ENCODE results near the gene NUDT1.
A peak's percentile ranks its signal among the peaks of the same experiment; 100 is the strongest.

Gene NUDT1

DNA sequence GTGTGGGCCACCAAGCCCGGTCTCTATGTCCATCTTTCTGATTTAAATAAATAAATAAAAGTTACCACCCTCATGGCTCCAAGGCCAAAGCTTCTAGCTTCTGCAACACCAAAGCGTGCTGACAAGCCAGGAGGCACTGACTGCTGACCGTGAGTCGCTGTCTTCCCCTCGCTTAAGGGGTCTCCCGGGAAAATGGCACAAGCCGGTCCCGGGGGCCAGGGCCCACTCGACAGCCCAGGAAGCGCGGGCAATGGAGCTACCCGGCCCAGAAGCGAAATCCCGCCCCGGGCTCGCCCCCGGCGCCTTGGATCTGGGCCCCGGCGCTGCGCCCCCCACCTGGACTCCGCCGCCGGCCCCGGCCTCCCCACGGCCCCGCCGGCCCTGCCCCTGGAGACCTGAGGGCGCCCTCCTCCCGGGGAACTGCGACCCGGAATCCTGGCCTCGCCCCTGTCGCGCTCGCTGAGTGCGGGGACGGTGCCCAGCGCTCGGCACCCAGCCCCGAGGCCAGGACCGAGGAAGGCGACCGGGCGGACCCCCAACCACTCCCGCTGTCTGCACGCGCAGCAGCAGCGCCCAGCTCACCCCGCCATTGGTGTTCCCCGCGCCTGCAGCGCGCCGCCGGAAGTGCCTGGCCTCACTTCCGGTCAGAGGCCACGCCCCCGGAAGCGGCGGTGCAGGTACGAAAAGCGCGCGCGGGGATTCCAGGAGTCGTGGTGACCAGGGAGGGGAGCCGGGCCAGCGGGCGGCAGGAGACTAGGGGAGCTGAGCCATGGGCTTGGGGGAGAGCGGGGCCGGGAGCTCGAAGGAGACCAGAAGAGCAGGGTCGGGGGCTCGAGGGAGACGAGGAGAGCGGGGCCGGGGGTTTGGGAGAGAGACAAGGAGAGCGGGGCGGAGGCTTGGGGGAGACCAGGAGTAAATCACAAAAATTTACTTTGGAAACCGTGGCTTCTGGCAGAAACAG lies at the start of gene NUDT1, which contains the start of gene MRM2:
Gene NUDT1, plus strand, starts transcription at position 647 of the 961 bp plus-strand sequence. CDS start 2,349 bp downstream, outside the sequence.
Gene MRM2, minus strand, starts transcription at position 626 of the 961 bp plus-strand sequence. Its CDS starts 36 bp downstream, at position 590.
- peak; percentile 69 for DNase-seq (ENCODE audit: low read depth)

DNA sequence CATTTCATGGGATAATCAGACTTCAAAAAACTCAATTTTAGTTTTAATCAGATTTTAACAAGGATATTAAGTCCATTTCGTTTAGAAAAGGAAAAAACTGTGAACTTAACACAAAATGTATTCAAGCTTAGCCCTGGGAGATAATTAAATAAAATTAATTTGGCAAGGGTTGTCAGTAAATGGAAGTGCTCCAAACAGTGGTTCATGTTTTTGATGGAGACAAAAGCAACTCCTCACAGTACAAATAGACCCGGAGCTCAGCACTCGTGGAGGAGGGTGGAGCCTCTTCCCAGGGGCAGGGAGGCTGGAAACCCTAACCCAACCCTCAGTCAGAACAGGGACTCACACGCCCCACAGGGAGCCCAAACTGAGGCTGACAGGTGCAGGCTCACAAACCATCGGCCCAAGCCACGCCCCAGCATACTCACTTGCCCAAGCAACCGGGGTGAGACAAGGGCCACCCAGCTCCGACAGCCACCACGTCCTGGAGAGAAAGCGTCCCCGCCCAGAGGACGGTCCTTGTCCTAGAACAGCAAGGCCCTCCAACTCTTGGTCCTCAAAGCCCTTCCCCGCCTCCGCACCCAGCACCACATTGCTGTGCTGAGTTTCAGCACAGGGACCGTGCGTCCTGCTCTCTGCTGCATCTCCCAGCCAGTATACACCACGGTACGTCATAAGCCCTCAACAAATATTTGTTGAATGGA lies 49.0 kb upstream of the NUDT1 start:
- DNase-seq (ENCODE audit: low read depth) = no peak

DNA sequence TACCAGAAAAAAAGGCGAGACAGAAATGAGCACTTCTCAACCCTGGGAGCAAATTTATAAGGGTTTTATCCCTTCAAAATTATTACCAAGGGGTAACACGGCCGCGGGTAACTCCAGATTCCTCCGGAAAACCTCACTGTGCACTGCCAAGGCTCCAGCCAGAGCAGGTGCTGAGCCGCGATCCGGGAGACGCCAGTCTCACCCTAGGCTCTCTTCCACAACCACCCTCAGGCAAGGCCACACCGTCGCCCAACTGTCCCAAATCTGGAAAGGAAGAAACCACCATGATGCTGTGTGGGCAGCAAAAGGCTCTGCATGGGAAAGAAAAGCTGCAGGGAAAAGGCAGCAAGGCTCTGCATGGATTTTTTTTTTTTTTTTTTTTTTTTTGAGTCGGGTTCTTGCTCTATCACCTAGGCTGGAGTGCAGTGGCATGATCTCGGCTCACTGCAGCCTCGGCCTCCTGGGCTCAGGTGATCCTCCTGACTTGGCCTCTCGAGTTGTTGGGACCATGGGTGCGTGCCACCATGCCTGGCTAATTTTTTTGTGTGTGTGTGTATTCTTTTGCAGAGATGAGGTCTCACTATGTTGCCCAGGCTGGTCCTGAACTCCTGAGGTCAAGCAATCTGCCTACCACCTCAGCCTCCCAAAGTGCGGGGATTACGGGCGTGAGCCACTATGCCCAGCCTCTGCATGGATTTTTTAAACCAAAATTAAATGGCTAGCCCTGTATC lies 48.3 kb upstream of the NUDT1 start:
- DNase-seq (ENCODE audit: low read depth) = no peak

DNA sequence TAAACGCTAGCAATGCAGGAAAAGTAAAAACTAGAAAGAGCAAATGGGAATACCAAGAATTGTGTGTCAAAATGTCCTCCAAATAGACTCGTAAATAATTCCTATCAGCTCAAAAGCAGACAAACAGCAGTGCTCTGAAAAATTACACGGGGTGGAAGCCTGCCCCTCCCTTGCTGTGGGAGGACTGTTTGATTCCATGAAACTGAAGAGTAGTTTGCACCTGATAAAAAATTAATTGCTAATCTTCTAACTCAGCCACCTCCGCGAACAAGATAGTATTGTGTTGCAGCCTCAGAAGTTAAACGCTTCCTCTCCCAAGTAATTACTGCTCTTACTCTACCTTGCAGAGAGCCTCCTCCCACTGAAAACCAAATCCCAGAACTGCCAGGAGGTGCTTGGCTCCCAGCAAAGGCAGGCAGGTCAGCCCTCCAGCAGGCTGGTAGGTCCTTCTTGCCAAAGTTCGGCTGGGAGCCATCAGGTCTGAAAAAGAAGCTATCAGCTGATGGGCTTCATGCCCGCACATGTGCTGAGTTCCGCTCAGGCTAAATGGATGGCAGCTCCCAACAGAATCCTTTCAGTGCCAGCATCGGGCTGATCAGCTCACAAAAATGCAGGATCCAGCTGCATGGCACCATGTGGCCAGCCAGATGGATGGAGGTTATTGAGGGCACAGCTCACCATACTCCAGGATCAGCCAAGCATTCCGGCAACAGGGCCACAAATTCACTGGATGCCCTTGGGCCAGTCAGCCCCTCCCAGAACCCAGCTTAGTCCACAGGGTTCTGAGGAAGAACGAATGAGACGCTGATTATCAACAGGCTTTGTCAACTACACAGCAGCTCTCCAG lies 46.4 kb upstream of the NUDT1 start:
- DNase-seq (ENCODE audit: low read depth) = no peak

DNA sequence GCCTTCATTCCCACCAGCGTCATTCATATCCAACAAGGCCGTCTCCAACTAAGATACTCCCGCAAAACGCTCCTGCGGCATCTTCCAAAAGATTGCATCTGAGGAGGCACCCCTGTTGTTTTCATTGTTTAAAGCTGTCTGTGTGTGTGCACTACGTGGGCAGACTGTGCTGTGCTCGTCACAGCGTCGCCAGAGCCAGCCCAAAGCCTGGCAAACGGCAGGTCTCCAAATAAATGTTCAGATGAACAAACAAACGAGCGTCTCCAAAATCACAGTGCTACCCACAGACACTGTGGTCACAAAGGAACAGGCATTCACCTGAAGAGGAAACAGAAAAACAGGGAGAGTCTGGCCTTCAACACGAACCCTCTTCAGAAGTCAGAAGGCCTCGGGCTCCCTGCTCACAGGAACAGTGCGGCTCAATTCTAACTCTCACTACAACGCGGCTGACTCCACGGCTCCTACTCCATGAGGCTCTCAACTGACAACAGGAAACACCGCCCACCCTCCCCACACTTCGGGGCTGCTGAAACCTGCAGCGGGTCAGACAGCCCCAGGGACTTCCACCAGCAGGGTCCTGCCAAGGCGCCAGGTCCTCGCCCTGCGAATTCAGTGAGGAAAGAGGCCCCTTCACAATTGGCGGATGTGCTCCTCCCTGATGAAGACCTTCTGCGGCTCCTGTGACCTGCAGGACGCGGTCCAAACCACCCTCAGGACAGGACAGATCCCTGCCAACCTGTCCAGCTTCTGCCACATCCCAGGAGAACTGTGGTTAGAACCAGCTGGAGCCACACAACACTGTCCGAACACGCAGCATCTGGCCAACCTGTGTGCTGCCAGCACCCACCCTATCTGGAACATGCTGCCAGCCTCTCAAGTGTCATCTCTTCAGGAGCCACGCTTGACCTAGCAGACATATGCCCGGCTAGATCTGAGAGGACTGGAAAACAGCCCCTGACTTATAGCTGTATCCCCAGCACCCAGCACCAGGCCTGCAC lies 45.3 kb upstream of the NUDT1 start:
- no peak for DNase-seq (ENCODE audit: low read depth)

DNA sequence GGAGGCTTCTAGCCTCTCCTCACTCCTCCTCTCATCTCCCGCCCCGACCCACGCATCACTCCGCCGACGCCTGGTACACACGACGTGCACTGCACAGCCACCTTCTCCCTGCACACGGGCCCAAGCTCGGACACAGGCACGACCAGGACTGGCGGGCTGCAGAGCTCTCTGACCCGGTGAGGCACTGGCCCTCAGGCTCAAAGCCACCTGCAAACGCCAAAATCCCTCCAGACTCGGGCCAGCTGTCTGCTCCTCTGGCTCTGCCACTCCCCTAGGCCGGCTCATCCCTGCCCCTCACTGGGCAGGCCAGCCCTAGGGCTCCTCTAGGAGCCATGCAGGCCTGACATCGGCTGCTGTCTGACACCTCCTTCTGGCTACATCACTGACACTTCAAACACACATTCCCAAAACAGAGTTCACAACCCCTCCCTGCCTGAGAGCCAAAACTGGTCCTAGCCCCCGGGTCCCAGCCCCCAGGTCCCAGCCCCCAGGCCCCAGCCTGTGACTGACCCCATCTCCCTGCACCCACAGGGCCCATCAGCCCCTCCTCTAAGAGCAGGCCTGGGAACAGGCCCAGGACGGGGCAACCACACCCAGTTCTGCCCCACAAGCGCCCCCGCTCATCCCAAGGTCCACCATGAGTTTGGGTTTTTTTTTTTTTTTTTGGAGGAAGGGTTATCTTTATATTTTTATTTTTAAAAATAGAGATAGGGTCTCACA lies 44.4 kb upstream of the NUDT1 start:
- no peak for DNase-seq (ENCODE audit: low read depth)

DNA sequence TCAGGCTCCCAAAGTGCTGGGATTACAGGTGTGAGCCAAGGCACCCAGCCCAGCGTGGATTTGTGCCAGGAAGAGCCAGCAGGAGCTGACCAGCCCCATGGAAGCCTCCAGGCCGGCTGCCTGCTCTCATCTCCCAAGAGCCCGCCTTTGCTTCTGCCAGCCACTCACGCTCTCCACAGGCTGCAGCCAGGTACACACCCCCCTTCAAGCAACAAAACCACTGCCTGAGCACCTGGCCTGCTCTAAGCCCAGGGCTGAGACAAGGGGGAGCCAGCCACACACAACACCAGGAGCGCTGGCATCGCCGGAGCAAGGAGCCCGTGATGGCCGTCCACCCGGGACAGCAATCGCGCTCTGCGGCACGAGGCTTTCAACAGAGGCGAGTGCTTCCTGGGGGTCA lies 43.8 kb upstream of the NUDT1 start:
- DNase-seq (ENCODE audit: low read depth) = no peak

DNA sequence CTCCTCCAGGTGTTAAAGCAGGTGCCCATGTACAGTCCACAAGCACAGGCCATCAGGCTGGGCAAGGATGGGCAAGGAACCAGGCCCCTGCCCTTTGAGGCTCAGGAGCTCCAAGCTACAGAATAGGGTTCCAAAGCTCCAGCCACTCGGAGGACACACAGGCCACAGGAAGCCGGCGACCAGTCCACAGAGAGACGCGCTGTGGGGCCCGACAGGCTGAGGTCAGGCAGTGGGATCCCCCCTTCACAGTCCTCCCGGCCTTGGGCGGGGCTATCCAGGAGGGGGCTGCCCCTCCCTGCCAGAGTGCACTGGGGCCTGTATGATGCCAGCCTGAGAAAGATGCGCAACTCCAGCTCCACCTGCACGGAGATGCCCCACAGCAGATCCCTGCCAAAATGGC lies 43.3 kb upstream of the NUDT1 start:
- no peak for DNase-seq (ENCODE audit: low read depth)

DNA sequence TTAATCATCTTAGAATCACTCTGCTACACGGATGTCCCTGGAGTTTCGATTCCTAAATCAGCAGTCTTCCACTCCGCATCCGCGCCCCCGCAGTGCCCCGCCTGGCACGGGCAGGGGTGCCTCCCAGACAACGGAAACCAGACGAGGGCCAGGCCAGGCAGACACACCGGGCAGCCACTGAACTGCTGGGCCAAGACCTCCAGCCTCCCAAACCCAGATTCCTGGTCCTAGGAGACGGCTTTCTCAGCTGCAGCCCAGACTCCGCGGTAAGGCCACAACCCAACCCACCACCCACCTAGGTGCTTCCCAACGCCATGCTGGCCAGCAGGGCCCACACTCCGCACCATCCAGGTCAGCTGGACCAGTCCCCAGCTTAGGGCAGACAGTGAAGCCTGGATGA lies 42.5 kb upstream of the NUDT1 start:
- DNase-seq (ENCODE audit: low read depth) = no peak

DNA sequence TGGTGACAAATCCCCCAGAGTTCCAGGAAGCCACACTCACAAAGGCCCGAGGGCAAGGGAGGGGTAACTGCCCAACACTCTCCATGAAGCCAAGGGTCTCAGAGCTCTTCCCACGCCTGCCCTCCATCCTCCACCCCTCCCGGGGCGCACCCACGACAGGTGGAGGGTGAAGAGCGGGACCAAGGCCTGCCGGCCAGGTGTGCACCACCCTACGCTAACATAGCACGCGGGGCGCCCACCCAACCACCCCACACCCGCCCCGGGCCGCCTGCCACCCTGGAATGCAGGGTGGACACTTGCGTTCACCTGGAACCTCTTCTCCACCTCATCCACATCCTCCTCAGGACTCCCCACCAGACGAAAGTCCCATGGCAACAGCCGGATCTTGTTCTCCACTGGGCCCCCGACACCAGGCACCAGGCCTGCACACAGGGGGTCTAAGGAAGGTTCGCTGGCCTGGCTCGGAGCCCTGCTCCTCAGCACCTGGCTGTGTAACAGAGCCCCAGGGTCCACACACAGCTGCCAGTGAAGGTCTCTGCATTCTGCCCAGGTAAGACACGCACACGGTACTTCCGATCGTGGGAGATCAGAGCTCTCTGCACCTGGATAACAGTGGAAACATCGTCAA lies 42.0 kb upstream of the NUDT1 start:
- DNase-seq (ENCODE audit: low read depth) = no peak

DNA sequence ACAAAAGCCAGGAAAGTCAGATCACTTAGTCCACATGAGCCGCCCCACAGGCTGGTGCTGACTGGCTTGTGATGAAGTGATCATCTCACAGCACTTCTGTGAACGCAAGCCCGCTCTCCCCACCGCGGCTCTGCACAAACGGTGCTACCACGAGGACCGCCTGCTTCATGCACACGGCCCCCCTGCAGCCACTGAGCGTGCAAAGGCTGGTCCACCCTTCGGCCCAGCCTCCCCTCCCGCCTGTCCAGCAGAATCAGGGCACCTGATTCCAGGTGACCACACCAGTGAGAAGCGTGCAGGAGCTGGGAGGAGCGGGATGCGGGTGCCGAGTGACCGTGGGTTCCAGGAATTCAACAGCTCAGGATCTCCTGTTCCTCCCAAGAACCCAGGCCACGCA lies 41.4 kb upstream of the NUDT1 start:
- no peak for DNase-seq (ENCODE audit: low read depth)

DNA sequence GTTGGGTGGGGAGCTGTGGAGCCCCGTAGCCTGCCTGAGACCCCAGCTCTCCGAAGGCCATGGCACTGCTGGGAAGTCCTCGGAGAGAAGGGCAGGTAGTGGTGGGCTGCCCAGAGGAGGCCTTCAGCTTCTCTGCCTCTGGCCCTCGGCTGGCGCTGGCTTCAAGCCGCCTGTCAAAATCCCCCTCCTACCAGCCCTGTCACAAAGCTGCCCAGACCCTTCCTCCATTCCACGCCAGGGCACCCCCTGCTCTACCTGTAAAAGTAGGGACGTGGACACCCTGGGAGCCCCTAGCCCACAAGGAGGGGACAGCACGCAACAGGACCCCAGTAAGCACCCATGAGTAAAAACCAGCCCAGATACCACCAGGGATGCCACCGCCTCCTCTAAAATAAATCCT lies 40.9 kb upstream of the NUDT1 start:
- no peak for DNase-seq (ENCODE audit: low read depth)

DNA sequence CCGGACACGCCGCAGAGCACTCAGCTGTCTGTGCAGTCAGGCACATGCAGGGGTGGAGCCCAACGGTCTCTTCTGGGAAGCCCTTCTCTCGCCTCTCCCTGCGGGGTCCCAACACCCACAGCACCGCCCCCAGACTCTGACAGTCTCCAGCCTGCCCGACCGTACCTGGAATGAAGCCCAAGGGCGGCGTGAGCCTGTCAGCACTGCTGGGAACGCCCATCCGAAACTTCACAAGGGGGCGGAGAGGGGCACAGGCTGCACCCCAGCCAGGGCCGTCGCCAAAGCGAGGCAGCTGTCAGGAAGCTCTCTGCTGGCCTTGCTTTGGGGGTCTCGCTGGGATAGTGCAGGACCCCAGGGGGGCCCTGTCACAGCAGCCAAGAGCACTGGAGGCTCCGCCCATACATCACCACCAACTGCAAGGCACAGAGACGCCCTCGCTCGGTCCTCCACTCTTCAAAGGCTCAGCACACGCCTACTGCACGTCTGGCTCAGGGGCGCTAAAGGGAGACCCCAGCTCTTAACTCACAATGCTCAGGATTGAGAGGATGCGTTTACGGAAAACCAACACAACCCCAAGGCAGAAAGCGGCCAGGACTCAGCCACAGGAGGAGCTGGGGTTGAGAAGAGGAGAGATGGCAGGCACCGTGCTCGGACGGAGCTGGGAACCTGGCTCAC lies 40.2 kb upstream of the NUDT1 start:
- DNase-seq (ENCODE audit: low read depth) = no peak

DNA sequence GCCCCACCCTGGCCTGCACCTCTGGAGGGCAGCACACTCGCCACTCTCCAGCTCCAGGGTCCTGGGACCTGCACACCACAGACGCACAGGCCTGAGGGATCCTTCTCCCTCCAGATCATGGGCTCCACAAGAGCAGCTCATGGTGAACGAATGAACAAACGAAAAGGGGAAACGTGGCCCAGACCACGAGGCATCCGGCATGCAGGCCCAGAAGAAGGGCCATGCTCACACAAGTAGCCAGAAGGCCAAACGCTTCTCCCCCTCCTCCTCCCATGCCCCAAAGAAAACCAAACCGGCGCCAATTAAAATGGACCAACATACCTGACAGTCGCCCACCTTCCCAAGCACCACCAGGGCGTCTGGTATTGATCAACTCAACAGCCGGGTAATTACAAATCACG lies 39.7 kb upstream of the NUDT1 start:
- DNase-seq (ENCODE audit: low read depth) = no peak

DNA sequence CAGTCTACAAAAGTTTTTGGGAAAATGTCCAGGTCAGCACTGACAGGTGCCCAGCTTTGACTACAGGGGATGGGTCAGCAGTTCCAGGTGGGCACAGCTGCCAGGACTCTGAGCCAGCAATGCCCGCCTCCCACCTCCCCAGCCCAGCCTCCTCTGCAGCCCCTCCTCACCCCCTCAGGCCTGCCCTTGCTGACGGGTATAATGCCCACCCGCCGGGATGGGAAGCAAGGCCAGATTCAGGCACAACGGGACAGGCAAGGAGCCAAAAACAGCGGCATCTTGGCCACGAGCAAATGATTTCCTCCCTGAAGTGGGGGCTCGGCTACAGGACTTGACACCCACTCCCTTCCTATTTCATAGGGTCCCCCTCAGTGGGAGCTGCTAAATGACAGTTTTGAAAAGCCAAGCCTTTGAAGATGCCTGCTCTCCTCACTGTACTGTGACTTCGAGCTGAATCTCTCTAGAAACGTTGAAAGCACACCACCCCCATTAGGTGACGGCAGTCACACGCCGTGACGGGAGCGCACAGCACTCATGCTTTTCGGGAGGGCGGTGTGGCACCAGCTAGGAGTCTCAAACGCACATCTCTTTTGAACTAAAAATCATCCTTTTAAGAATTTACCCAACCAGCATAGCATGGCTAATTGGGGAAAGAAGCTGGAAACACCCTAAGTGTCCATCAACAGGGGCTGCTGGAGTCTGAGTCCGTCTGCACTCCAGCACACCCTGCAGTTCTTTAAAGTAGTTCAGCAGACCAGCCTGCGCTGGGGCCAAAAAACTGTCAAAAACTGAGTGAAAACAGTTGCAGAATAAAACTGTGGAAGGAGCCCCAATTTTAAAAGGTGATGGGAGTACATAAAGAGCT lies 38.9 kb upstream of the NUDT1 start:
- no peak for DNase-seq (ENCODE audit: low read depth)

DNA sequence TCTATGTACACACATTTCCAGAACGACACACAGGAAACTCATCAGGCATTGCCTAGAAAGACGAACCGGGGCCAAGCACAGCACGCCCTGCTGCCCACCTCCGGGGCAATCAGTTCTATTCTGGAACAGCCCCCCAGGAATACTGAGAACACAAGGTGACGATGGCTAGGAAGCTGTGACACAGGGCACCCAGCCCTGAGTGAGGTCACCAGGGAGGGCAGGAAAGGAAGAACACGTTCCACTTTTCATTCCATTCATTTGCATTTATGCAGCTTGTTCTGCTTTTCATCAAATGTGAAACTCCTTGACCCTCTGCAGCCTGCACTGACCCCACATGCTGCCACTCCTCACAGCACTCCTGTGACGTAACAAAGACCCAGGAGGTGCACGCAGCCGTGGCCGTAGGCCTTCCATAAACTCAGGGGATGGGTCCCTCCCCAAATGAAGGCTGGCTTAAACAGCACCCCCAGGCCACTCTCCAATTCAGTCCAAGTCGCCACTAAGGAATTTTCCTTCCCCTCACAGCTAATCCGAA lies 38.2 kb upstream of the NUDT1 start:
- no peak for DNase-seq (ENCODE audit: low read depth)

DNA sequence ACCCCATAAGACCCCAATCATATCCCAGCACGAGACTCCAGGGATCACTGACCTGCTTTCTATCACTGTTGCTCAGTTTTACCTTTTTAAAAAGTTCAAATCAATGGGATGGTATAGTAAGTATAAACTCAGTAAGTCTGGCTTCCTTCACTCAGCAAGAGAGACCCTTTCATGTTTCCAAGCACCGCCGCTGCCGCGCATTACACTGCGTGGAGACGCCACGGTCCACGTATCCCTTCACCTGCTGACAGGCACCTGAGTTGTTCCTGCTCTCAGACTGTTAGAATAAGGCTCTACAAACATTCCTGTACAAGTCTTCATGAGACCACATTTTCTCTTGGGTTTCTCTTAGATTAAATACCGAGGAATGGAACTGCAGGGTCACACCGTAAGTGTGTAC lies 37.6 kb upstream of the NUDT1 start:
- DNase-seq (ENCODE audit: low read depth) = no peak
